ENCODE results near the gene GNRH2. TPM values are rescaled to one million over a fixed set of nuclear protein-coding genes. Genes with fewer than 3 reads are reported as not detected.

GNRH2 gene
- total RNA-seq, 4 donors from 2014 or later: not detected

DNA sequence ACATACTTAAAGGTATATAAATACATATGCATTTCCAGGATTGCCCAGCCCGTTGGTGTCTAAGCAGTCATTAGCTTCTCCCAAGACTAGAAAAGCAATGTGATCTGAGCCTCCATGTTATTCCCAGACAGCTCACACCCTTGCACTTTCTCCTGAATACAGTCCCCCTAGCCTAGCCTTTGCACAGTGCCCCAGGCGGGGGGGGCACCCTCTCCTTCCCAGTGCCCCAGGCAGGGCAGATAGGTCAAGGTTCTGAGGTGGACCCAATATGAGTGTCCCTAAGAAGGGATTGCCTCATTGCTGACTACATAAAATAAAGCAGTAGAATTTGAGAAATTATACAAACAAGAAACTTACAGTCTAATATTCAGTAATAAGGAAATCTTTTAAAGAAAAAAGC lies 15.4 kb upstream of the GNRH2 start:
- H3K27me3 ChIP-seq: no peaks in the 10 kb centered on the region
- H3K36me3 ChIP-seq: peaks cover 0 to 61% of the 10 kb centered on the region in 2 donors
- intact Hi-C loops (cut with DNase I; ENCODE audit: low total_unique reads): no loop called here
- in situ Hi-C loops (cut with MboI; ENCODE audit: low sequenced_read_pairs in 4 of 4): no loop called here
- no peak for ATAC-seq
- no peak overlapping the region for H3K4me3 ChIP-seq
- no peak for DNase-seq
- TF ChIP-seq CTCF (IDR thresholded peaks at IDR 0.05 in 4 of 5, conservative IDR thresholded peaks at IDR 0.05 in 1 of 5) (no peak), POLR2A (IDR thresholded peaks at IDR 0.05) (no peak)
- H3K27ac ChIP-seq: no peak overlapping the region
- no peaks in the 10 kb centered on the region for H3K9me3 ChIP-seq
- H3K4me1 ChIP-seq: peaks cover 0 to 2% of the 10 kb centered on the region in 2 donors

DNA sequence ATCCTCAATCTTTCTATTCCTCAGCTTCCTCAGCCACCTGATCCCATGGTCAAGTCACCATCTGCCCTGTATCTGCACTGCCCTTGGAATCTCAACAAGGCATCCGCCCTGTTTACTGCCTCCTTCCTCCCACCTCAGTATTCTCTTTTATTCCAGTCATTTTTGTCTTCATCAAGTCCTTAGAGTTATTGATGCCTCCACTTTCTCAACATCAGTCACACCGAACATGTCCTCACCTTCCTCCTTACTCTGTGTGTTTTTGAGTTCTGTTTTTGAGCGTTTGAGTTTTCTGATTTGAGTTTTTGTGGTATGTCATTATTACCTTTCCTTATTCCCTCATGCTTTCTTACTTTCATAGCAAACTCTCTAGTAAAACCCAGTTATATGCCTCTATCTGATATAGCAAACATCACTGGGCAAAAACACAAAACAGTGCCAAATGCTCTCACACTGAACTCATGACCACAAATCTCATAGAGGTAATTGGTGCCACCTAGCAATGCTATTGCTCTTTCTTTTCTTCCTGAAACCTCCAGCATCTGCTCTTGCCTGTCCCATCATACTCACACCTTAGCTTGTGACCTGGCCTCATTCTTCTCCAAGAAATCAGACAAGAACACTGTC lies 11.8 kb upstream of the GNRH2 start:
- Histone ChIP-seq H3K27ac (no peak overlapping the region), H3K4me1 (peaks cover 0 to 3% of the 10 kb centered on the region in 2 donors), H3K27me3 (no peaks in the 10 kb centered on the region), H3K4me3 (no peak overlapping the region), H3K36me3 (peaks cover 0 to 57% of the 10 kb centered on the region in 2 donors), H3K9me3 (no peaks in the 10 kb centered on the region)
- in situ Hi-C loops (cut with MboI; ENCODE audit: low sequenced_read_pairs in 4 of 4): no loop called here
- TF ChIP-seq CTCF (IDR thresholded peaks at IDR 0.05 in 4 of 5, conservative IDR thresholded peaks at IDR 0.05 in 1 of 5) (no peak), POLR2A (IDR thresholded peaks at IDR 0.05) (no peak)
- intact Hi-C loops (cut with DNase I; ENCODE audit: low total_unique reads): no loop called here
- no peak for DNase-seq
- ATAC-seq: no peak

DNA sequence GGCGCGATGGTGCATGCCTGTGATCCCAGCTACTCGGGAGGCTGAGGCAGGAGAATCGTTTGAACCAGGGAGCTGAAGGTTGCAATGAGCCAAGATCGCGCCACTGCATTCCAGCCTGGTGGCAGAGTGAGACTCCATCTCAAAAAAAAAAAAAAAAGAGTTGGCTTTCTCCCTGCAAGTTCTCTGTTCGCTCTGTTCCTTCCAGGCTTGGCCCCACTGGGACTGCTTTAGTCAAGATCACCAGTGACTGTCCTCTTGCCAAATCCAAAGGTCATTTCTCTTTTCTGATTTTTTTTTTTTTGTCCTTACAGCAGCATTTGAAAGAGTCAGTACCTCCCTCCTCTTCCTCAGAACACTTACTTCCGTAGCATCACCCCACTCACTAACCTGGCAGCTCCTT lies 10.8 kb upstream of the GNRH2 start:
- ATAC-seq (peak; percentile 51 to 59), DNase-seq (peak; percentile 42 to 72)
- intact Hi-C loops (cut with DNase I; ENCODE audit: low total_unique reads): no loop called here
- Histone ChIP-seq H3K27me3 (no peaks in the 10 kb centered on the region), H3K4me3 (no peak overlapping the region), H3K27ac (peak overlapping the region in 3 of 4 donors; percentile 41 to 61 (median 57)), H3K36me3 (peaks cover 0 to 55% of the 10 kb centered on the region in 2 donors), H3K4me1 (peaks cover 0 to 3% of the 10 kb centered on the region in 2 donors), H3K9me3 (no peaks in the 10 kb centered on the region)
- no peak for TF ChIP-seq CTCF (IDR thresholded peaks at IDR 0.05 in 4 of 5, conservative IDR thresholded peaks at IDR 0.05 in 1 of 5)
- no peak for TF ChIP-seq POLR2A (IDR thresholded peaks at IDR 0.05)
- in situ Hi-C loops (cut with MboI; ENCODE audit: low sequenced_read_pairs in 4 of 4): no loop called here

GRCh38 chr20:3037654-3038053 lies 5.8 kb upstream of the GNRH2 start:
- intact Hi-C loops (cut with DNase I; ENCODE audit: low total_unique reads) (no loop called here), in situ Hi-C loops (cut with MboI; ENCODE audit: low sequenced_read_pairs in 4 of 4) (no loop called here)
- Histone ChIP-seq H3K4me1 (peaks cover 0 to 9% of the 10 kb centered on the region in 2 donors), H3K36me3 (peaks cover 0 to 61% of the 10 kb centered on the region in 2 donors), H3K27me3 (no peaks in the 10 kb centered on the region), H3K9me3 (no peaks in the 10 kb centered on the region), H3K4me3 (no peak overlapping the region), H3K27ac (no peak overlapping the region)
- no peak for ATAC-seq
- no peak for DNase-seq
- TF ChIP-seq CTCF (IDR thresholded peaks at IDR 0.05 in 4 of 5, conservative IDR thresholded peaks at IDR 0.05 in 1 of 5) (no peak), POLR2A (IDR thresholded peaks at IDR 0.05) (no peak)

DNA sequence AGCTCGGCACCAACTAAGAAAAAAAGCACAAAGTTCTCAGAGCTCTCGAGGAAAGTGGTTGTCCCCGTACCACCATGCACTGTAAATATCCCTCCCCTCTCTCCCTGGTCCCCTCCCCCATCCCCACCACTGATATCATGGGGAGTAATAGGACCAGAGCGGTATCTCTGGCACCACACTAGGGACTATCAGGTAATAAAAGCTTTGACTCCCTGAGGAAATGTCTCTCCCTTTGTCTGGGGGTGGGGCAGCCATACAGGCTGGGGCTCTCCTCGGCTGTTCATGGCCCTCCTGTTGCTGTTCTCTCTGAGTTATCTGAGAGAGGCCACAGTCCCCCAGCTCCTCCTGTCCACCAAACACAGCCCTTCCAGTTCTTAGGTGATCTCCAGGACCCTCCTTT lies 5.0 kb upstream of the GNRH2 start:
- no peak for DNase-seq
- no peak for ATAC-seq
- Histone ChIP-seq H3K36me3 (peaks cover 0 to 61% of the 10 kb centered on the region in 2 donors), H3K4me3 (no peak overlapping the region), H3K27ac (no peak overlapping the region), H3K4me1 (peaks cover 3 to 6% of the 10 kb centered on the region in 2 donors), H3K27me3 (no peaks in the 10 kb centered on the region), H3K9me3 (no peaks in the 10 kb centered on the region)
- TF ChIP-seq CTCF (IDR thresholded peaks at IDR 0.05 in 4 of 5, conservative IDR thresholded peaks at IDR 0.05 in 1 of 5) (no peak), POLR2A (IDR thresholded peaks at IDR 0.05) (no peak)
- intact Hi-C loops (cut with DNase I; ENCODE audit: low total_unique reads): no loop called here
- in situ Hi-C loops (cut with MboI; ENCODE audit: low sequenced_read_pairs in 4 of 4): no loop called here

Measured in gastrocnemius medialis (tissue), 4 donors.